HEK293 (cell line): ENCODE results near the gene RASSF1.

ENCODE experiments used
- KLF1 ChIP-seq: fragments of 450-650 bp; formaldehyde crosslinking; IDR thresholded peaks from 2 replicates; pipeline ENCODE4 v1.5.1; 2016; ENCODE audit warnings: missing biosample characterization, missing genetic modification characterization
- SETDB1 ChIP-seq: IDR thresholded peaks from one replicate; pipeline ENCODE4 v1.6.1; 2017; ENCODE audit warnings: mild to moderate bottlenecking, low read length, moderate library complexity, mixed read lengths; ENCODE audit not compliant: insufficient read length
- YY1 ChIP-seq: fragments of 450-650 bp; formaldehyde crosslinking; IDR thresholded peaks from 2 replicates; pipeline ENCODE4 v1.5.1; 2018; ENCODE audit warnings: missing biosample characterization, missing genetic modification characterization
- ZFP37 ChIP-seq: fragments of 450-650 bp; formaldehyde crosslinking; IDR thresholded peaks from 2 replicates; pipeline ENCODE4 v1.5.1; 2016; ENCODE audit warnings: missing biosample characterization, missing genetic modification characterization
- ZNF174 ChIP-seq: fragments of 450-650 bp; formaldehyde crosslinking; IDR thresholded peaks from 2 replicates; pipeline ENCODE4 v1.5.0; 2017; ENCODE audit warnings: missing biosample characterization, mild to moderate bottlenecking, missing genetic modification characterization
- ZNF175 ChIP-seq: fragments of 450-650 bp; formaldehyde crosslinking; IDR thresholded peaks from 2 replicates; pipeline ENCODE4 v1.5.1; 2016; ENCODE audit warnings: missing biosample characterization, missing genetic modification characterization
- ZNF2 ChIP-seq: fragments of 450-650 bp; formaldehyde crosslinking; IDR thresholded peaks from 2 replicates; pipeline ENCODE4 v1.5.1; 2016; ENCODE audit warnings: missing biosample characterization, missing genetic modification characterization
- ZNF324 ChIP-seq: fragments of 450-650 bp; formaldehyde crosslinking; IDR thresholded peaks from 2 replicates; pipeline ENCODE4 v1.5.1; 2016; ENCODE audit warnings: missing biosample characterization, missing genetic modification characterization
- ZNF610 ChIP-seq: fragments of 450-650 bp; formaldehyde crosslinking; IDR thresholded peaks from 2 replicates; pipeline ENCODE4 v1.5.1; 2016; ENCODE audit warnings: missing biosample characterization, missing genetic modification characterization, borderline replicate concordance
- TF ChIP-seq, protein P1 (sequence below): sonication (generic); formaldehyde crosslinking; IDR thresholded peaks from 2 replicates; pipeline ENCODE4 v1.8.1; 2022; ENCODE audit warnings: mild to moderate bottlenecking, moderate library complexity, missing genetic modification reagents
- TF ChIP-seq, protein P2 (sequence below): fragments of 450-650 bp; formaldehyde crosslinking; IDR thresholded peaks from 2 replicates; pipeline ENCODE4 v1.5.1; 2016; ENCODE audit warnings: missing biosample characterization, missing genetic modification characterization
- TF ChIP-seq, protein P3 (sequence below): fragments of 450-650 bp; formaldehyde crosslinking; IDR thresholded peaks from 2 replicates; pipeline ENCODE4 v1.5.1; 2016; ENCODE audit warnings: missing biosample characterization, missing genetic modification characterization

DNA sequence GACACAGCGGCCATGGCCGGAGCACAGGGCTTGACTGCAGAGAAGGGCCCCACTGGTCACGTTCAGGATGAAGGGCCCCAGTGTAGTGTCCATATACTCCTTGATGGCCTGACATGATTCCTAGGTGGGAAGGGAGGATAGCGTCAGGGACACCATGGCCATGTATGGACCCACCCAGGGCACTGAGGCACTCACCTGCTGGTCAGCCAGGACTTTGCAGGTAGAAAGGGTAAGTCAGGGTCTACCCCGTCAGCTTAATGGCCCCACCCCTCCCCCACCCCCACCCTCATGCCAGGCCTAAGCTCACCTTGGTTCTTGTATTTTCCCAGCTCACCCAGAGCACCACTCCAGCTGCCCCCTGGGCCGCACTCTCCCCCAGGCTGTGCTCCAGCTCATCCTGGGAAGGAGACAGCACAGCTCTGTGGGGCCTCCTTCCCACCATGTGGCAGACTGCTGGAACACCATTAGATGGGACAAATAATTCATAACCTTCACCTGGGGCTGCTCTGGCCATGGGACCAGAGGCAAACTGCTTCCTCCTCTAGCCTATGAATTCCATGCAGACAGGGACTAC, 39.9 kb downstream of the RASSF1 start:
- TF ChIP-seq, protein P1, sequence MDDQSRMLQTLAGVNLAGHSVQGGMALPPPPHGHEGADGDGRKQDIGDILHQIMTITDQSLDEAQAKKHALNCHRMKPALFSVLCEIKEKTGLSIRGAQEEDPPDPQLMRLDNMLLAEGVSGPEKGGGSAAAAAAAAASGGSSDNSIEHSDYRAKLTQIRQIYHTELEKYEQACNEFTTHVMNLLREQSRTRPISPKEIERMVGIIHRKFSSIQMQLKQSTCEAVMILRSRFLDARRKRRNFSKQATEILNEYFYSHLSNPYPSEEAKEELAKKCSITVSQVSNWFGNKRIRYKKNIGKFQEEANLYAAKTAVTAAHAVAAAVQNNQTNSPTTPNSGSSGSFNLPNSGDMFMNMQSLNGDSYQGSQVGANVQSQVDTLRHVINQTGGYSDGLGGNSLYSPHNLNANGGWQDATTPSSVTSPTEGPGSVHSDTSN (CRISPR knock-in tag), result no peak
- TF ChIP-seq SETDB1 (no peak), ZNF175 (tag by site-specific recombination) (no peak), ZFP37 (tag by site-specific recombination) (no peak), ZNF324 (no peak), ZNF174 (tag by site-specific recombination) (no peak), ZNF610 (tag by site-specific recombination) (no peak), KLF1 (no peak), ZNF2 (tag by site-specific recombination) (no peak), YY1 (tag by site-specific recombination) (no peak)
- TF ChIP-seq, protein P2, sequence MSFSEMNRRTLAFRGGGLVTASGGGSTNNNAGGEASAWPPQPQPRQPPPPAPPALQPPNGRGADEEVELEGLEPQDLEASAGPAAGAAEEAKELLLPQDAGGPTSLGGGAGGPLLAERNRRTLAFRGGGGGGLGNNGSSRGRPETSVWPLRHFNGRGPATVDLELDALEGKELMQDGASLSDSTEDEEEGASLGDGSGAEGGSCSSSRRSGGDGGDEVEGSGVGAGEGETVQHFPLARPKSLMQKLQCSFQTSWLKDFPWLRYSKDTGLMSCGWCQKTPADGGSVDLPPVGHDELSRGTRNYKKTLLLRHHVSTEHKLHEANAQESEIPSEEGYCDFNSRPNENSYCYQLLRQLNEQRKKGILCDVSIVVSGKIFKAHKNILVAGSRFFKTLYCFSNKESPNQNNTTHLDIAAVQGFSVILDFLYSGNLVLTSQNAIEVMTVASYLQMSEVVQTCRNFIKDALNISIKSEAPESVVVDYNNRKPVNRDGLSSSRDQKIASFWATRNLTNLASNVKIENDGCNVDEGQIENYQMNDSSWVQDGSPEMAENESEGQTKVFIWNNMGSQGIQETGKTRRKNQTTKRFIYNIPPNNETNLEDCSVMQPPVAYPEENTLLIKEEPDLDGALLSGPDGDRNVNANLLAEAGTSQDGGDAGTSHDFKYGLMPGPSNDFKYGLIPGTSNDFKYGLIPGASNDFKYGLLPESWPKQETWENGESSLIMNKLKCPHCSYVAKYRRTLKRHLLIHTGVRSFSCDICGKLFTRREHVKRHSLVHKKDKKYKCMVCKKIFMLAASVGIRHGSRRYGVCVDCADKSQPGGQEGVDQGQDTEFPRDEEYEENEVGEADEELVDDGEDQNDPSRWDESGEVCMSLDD (tag by site-specific recombination), result no peak
- TF ChIP-seq, protein P3, sequence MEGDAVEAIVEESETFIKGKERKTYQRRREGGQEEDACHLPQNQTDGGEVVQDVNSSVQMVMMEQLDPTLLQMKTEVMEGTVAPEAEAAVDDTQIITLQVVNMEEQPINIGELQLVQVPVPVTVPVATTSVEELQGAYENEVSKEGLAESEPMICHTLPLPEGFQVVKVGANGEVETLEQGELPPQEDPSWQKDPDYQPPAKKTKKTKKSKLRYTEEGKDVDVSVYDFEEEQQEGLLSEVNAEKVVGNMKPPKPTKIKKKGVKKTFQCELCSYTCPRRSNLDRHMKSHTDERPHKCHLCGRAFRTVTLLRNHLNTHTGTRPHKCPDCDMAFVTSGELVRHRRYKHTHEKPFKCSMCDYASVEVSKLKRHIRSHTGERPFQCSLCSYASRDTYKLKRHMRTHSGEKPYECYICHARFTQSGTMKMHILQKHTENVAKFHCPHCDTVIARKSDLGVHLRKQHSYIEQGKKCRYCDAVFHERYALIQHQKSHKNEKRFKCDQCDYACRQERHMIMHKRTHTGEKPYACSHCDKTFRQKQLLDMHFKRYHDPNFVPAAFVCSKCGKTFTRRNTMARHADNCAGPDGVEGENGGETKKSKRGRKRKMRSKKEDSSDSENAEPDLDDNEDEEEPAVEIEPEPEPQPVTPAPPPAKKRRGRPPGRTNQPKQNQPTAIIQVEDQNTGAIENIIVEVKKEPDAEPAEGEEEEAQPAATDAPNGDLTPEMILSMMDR (tag by site-specific recombination), result no peak
